Right cardiac atrium (tissue), 5 donors: Measurements from ENCODE around the gene IL1F10. TPM values are rescaled to one million over a fixed set of nuclear protein-coding genes. Genes with fewer than 3 reads are reported as not detected.

Experiments used
- ATAC-seq, 2 donors: fragments of 200-7000 bp; cut with Tn5 transposase; one replicate each; pipeline versions ENCODE4 v1.8.0 to v1.9.1; 2020; ENCODE audit warnings: moderate library complexity in 2 of 2, mild to moderate bottlenecking in 1 of 2
- DNase-seq, 3 donors: peaks; one replicate each; pipeline ENCODE4 v3.0.0-alpha.2; 2020
- H3K27ac ChIP-seq: one replicate; pipeline ENCODE4 v1.5.1; 2013; ENCODE audit warnings: mild to moderate bottlenecking, low read length, control low read depth, moderate library complexity
- H3K27me3 ChIP-seq: one replicate; pipeline ENCODE4 v1.6.1; 2013; ENCODE audit not compliant: control insufficient read depth, insufficient read depth
- H3K4me1 ChIP-seq: one replicate; pipeline ENCODE4 v1.6.1; 2013; ENCODE audit warnings: low read length; ENCODE audit not compliant: control insufficient read depth, insufficient read depth
- H3K4me3 ChIP-seq: one replicate; pipeline ENCODE4 v1.5.1; 2013; ENCODE audit warnings: low read length, control low read depth
- H3K9me3 ChIP-seq: one replicate; pipeline ENCODE4 v1.6.1; 2013; ENCODE audit warnings: low read length; ENCODE audit not compliant: control insufficient read depth
- WGBS: extraction: QIAGEN DNeasy Blood & Tissue Kit; methylation state at CpG from one replicate; pipeline ENCODE4 v1.1.7; 2013; 5-methylcytosine and 5-hydroxymethylcytosine counted together
- intact Hi-C, 4 donors: fragments of 100-400 bp; cut with DNase I; formaldehyde crosslinking; loops; one replicate each; pipeline versions ENCODE4 v1.11.0 to v1.14.0; 2022 to 2023
- polyA plus RNA-seq: library from polyadenylated mRNA; stranded (reverse); fragments of 200-250 nt; gene quantifications from one replicate; pipeline ENCODE4 v1.2.3, GENCODE V29; 2013
- total RNA-seq, 4 donors: library from RNA; stranded (reverse); fragmentation: NEBNext Ultra II Directional; extraction: Animal tissue kit (Norgen Biotek cat#: 25700); gene quantifications; one replicate each; pipeline ENCODE4 v1.2.1, GENCODE V29; 2021
- donor health status: healthy with polysubstance abuse.
- donor health status: DM: no; HTN: yes; CAD: no.
- donor health status: DM: no; HTN: no; CAD: no.
- donor health status: DM: no; HTN: yes; CAD: no; lungs with severe emphysema.
- donor health status: DM: yes; HTN: yes; CAD: no.

The IL1F10 gene
- total and polyA plus RNA-seq, 5 donors = not detected

DNA sequence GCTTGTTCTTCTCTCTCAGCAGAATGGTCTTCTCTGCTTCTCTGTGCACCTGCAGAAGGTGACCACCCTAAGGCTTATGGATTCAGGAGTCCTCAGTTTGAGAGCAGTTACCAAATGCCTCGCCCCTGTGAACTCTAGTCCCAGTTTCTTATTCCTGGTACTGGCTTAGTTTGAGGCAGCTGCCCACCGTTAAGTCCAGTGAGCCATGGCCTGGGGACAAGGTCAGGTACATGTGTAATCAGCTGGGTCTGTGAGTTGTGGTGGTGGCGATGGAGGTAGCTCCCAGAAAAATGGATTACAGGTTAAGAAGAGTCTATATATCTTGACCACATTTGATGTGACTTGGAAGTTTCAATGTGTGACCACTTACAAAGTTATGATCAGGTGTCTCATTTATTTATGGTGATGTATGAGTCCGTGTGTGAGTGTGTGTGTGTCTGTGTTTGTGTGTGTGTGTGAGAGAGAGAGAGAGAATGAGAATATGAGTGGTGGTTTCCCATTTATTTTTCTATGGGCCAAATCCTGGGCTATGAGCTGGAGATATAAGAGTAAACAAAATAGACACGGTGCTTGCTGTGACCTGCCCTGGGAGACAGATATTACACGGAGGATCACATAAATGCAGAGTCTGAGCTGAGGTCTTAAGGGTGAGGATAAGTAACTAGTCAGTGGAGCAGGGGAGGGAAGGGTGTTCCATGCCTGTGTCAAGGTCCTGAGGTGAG is 46.6 kb downstream of the IL1F10 start:
- H3K27me3 ChIP-seq = no peaks in the 10 kb centered on the region
- ATAC-seq = no peak
- WGBS = 76% methylated on average over 6 of the region's 6 CpGs
- H3K9me3 ChIP-seq = no peaks in the 10 kb centered on the region
- no peak for DNase-seq
- no peak overlapping the region for H3K4me3 ChIP-seq
- intact Hi-C loops = no loop called here
- H3K27ac ChIP-seq = no peak overlapping the region
- no peaks in the 10 kb centered on the region for H3K4me1 ChIP-seq

DNA sequence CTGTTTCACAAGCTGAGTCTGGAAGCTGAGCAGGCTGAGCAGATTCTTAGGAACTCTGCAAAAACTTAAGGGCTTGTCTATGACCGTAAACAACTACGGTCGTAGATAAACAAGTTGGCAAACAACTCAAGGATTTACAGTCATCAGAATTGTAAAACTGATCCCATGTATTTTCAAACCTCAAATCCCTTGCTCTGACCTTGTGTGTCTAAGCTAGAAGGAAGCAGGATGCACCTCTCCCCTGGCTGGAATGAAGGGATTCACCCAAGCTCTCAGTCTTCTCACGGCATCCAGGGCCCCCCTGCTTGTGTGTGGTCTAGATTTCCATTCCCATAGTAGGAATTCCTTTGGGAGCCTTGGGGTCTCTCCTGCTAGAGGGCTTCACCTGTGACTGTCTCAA is 47.2 kb downstream of the IL1F10 start:
- Histone ChIP-seq H3K27me3 (no peaks in the 10 kb centered on the region), H3K4me1 (no peaks in the 10 kb centered on the region), H3K27ac (no peak overlapping the region), H3K9me3 (no peaks in the 10 kb centered on the region), H3K4me3 (no peak overlapping the region)
- intact Hi-C loops = no loop called here
- WGBS = 75% methylated on average over 4 of the region's 4 CpGs
- DNase-seq = no peak
- ATAC-seq = no peak

DNA sequence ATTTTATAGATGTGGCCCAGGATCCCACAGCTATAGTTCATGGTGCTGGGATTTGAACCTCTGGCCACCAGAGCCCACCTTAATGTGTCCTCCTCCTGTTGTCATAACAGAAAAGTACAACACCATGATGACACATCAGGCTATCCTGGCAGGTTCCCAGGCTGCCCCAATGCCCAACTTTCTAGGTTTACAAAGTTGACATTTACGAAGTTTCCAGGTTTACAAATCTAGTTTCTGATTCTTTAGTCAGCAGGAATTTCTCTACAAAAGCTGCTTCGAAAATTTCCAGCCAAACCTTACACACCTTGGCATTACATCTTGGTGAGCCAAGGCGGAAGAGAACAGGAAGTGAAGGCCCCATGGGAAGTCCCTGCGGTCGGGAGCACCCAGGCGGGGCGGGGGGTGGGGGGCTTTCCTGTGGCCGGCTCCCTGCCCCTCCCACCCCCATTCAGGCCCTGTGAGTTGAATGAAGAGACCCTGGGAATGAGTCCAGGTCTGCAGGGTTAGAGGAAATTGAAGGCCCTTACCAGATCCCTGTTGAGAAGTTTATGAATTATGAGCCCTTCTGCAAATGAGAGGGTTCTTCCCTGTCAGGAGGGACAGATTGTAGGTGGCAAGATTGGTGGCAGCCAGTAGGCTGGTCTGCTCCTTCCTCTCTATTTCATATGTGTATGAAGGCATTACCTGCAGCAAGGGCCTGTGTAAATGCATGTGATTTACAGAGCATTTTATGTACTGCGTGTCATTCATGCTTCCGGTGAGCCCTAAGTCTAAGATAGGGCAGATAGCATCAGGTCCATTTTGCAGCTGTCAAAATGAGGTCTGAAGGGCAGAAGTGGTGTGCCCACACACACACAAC is 48.6 kb downstream of the IL1F10 start:
- no peak overlapping the region for H3K27ac ChIP-seq
- intact Hi-C loops = no loop called here
- DNase-seq (no peak), ATAC-seq (no peak)
- H3K27me3 ChIP-seq = no peaks in the 10 kb centered on the region
- H3K4me3 ChIP-seq = no peak overlapping the region
- H3K4me1 ChIP-seq = no peaks in the 10 kb centered on the region
- H3K9me3 ChIP-seq = no peaks in the 10 kb centered on the region
- WGBS = 61% methylated on average over 10 of the region's 10 CpGs

DNA sequence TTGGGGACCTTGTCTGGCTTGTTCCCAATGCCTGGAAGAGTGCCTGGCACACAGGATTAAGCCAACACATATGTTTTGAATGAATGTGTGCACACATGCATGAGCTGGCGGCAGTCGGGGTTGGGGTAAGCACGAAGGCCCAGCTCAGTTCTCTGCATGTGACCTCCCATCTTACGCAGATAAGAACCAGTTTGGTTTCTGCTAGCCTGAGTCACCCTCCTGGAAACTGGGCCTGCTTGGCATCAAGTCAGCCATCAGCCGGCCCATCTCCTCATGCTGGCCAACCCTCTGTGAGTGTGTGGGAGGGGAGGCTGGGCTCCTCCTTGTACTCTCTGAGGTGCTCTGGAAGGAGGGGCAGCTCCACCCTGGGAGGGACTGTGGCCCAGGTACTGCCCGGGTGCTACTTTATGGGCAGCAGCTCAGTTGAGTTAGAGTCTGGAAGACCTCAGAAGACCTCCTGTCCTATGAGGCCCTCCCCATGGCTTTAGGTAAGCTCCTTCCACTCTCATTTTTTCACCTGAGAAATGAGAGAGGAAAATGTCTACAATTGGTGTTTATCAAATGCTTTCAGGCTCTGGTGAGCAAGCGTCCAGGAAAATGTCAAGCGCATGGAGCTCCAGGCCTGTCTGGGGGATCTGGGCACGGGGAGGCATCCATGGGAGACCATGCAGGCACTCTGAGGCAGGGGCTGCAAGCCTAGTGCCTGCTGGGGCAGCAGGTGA is 49.9 kb downstream of the IL1F10 start:
- H3K27me3 ChIP-seq = no peaks in the 10 kb centered on the region
- intact Hi-C loops = no loop called here
- no peak overlapping the region for H3K27ac ChIP-seq
- peak; percentile 34 to 52 (median 46) for DNase-seq
- H3K4me1 ChIP-seq = no peaks in the 10 kb centered on the region
- H3K9me3 ChIP-seq = no peaks in the 10 kb centered on the region
- H3K4me3 ChIP-seq = no peak overlapping the region
- ATAC-seq = peak; percentile 58 to 66
- WGBS = 75% methylated on average over 9 of the region's 9 CpGs

DNA sequence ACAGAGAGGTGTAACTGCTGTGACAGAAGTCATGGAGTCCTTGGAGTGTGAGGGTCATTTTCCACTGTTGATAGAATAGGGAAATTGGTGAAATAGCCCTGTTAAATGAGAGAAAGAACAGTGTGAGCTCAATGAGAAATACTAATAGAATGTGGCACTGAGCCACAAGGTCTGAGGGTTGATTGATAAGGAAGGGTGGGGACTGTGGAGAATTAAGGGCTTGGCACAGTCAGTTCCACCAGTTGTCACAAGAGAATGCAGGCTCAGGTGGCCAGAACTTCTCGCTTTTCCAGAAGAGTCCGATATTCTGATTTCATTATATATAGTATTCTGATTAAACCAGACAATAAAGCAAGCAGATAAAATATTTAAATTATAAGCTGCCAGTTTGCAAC is 50.5 kb downstream of the IL1F10 start:
- Histone ChIP-seq H3K4me1 (no peaks in the 10 kb centered on the region), H3K9me3 (no peaks in the 10 kb centered on the region), H3K4me3 (no peak overlapping the region), H3K27ac (no peak overlapping the region), H3K27me3 (no peaks in the 10 kb centered on the region)
- ATAC-seq (no peak), DNase-seq (no peak)
- 93% methylated on average over 2 of the region's 2 CpGs for WGBS
- intact Hi-C loops = no loop called here

DNA sequence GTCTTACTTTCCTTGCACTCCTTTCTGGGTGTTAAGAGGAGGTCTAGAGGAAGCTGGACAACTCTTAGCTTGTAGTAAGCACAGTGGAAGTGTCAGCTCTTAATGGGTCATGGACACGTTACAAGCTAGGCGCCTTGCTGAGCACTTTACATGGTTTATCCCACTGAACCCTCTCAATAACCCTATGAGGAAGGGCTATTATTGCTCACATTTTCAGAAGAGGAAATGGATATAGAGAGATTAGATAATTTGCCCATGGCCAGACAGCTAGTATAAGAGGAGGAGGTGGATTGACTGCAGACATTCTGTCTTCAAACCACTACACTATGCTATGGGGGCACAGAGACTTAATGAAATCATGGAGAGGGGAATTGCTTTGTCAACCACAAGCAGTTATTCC is 51.3 kb downstream of the IL1F10 start:
- Histone ChIP-seq H3K4me1 (no peaks in the 10 kb centered on the region), H3K27me3 (no peaks in the 10 kb centered on the region), H3K4me3 (no peak overlapping the region), H3K27ac (no peak overlapping the region), H3K9me3 (no peaks in the 10 kb centered on the region)
- ATAC-seq (no peak), DNase-seq (no peak)
- 65% methylated on average over 2 of the region's 2 CpGs for WGBS
- intact Hi-C loops = no loop called here

DNA sequence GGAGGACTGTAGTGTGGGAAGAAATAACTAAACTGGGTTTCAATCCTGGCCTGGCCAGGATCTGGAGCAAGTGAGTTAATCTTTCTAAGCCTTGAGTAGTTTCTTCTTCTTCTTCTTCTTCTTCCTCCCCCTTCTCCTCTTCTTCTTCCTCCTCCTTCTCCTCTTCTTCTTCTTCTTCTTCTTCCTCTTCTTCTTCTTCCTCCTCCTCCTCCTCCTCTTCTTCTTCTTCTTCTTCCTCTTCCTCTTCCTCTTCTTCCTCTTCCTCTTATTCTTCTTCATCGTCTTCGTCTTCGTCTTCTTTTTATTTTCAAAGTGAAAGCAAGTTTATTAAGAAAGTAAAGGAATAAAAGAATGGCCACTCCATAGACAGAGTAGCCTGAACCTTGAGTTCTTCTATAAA is 53.1 kb downstream of the IL1F10 start:
- intact Hi-C loops = no loop called here
- peaks cover 6% of the 10 kb centered on the region for H3K4me1 ChIP-seq
- H3K9me3 ChIP-seq = no peaks in the 10 kb centered on the region
- no peak overlapping the region for H3K4me3 ChIP-seq
- DNase-seq (no peak), ATAC-seq (no peak)
- no peak overlapping the region for H3K27ac ChIP-seq
- WGBS = 55% methylated on average over 3 of the region's 3 CpGs
- H3K27me3 ChIP-seq = no peaks in the 10 kb centered on the region

DNA sequence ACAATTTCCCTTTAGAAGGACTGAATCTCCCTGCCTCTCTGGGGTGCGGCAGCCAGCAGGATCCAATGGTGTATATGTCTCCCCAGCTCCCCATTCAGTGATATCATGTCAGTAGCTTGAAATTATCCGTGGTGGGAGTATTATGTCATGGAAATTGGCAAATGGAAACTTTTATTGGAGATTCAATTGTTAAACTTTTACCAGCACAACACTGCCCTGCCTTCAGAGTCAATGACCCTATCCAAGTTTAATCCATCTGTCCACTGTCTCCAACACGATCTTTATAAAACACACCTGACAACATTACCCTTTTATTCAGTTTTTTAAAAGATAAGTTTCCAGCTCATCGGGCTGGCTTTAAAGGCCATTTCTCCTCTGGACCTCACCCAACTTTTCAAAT is 54.6 kb downstream of the IL1F10 start:
- intact Hi-C loops = no loop called here
- H3K27ac ChIP-seq = no peak overlapping the region

DNA sequence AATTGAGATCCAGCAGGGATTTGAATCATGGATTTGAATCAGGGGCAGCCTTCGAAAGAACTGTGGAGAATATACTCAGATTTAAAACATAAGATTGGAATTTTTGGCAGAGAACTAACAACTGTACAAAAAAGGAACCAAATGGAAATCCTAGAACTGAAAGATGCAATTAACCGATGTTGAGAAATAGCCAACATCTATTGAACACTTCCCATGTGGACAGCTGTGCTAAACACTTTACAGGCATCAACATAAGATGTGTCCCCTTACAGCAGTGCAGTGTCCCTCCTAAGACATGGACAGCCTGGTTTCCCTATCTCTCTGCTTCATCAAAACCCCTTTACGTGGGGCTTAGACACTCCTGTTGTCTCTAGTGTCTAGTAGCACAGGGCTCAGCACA is 56.0 kb downstream of the IL1F10 start:
- no peak for DNase-seq
- intact Hi-C loops = no loop called here
- ATAC-seq = peak in 1 of 2 donors; percentile 20
- Histone ChIP-seq H3K9me3 (no peaks in the 10 kb centered on the region), H3K27ac (no peak overlapping the region), H3K4me1 (peaks cover 6% of the 10 kb centered on the region), H3K27me3 (no peaks in the 10 kb centered on the region), H3K4me3 (no peak overlapping the region)
- 72% methylated on average over 3 of the region's 3 CpGs for WGBS

More for the DNA sequence above, 54.6 kb downstream of the IL1F10 start:
- H3K27me3 ChIP-seq = no peaks in the 10 kb centered on the region
- H3K9me3 ChIP-seq = no peaks in the 10 kb centered on the region
- H3K4me3 ChIP-seq = no peak overlapping the region
- ATAC-seq (no peak), DNase-seq (no peak)
- peaks cover 6% of the 10 kb centered on the region for H3K4me1 ChIP-seq
- WGBS = 72% methylated on average over 4 of the region's 4 CpGs

DNA sequence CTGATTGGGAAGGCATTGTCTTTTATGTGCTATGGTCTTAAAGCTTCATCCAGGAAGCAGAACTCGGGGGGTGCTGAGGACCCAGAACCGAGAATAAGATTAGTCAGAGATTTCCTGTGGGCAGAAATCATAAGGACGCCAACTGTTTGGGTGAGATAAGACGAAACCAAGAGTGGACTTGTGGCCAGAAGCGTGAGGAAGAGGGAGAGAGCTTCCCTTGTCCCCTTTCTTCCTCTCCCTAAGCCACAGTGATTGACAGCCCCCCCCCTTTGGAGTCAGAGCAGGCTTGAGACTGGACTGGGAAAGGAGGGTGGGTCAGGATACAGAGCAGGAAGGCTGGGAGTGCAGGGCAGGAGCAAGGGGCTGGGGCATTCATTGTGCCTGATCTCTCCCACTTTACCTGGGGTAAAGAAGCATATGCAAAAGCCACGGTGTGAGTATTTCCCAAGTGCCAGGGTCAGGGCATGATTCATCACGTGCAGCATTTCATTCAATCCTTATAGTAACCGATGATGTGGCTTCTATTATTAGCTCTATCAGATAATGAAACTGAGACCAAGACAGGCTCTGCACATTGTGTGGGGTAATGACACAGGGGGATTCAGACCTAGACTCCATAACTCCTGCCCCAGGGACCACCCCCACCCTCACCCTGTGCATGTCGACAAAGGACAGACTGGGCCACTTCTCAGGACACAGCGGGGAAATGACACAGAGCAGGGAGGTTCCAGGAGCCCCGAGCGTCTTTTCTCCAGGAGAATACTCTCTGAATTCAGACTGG is 56.6 kb downstream of the IL1F10 start:
- ATAC-seq = peak; percentile 33 to 40
- intact Hi-C loops = no loop called here
- peaks cover 6% of the 10 kb centered on the region for H3K4me1 ChIP-seq
- H3K27ac ChIP-seq = no peak overlapping the region
- no peaks in the 10 kb centered on the region for H3K27me3 ChIP-seq
- no peaks in the 10 kb centered on the region for H3K9me3 ChIP-seq
- WGBS = 37% methylated on average over 12 of the region's 12 CpGs
- no peak for DNase-seq
- H3K4me3 ChIP-seq = no peak overlapping the region
